Adipocyte (in vitro differentiated cells): ENCODE results near the gene PCDH8.

Source experiments
- DNase-seq: peaks from one replicate; pipeline ENCODE4 v3.0.0-alpha.2; 2015; ENCODE audit warnings: low read depth
- H3K27me3 ChIP-seq: replicated peaks from 2 replicates; pipeline ENCODE4 v1.7.0; 2013; ENCODE audit warnings: mild to moderate bottlenecking, low read length, moderate library complexity; ENCODE audit not compliant: control insufficient read depth, insufficient read depth
- H3K36me3 ChIP-seq: 2 replicates; pipeline ENCODE4 v1.7.0; 2013; ENCODE audit warnings: low read length, mild to moderate bottlenecking, moderate library complexity; ENCODE audit not compliant: control insufficient read depth, insufficient read depth, severe bottlenecking
- H3K4me1 ChIP-seq: 2 replicates; pipeline ENCODE4 v1.7.0; 2013; ENCODE audit warnings: mild to moderate bottlenecking, low read length, moderate library complexity; ENCODE audit not compliant: control insufficient read depth, insufficient read depth
- H3K4me3 ChIP-seq: 2 replicates; pipeline ENCODE4 v1.7.0; 2013; ENCODE audit warnings: mild to moderate bottlenecking, low read length, moderate library complexity
- H3K9ac ChIP-seq: 2 replicates; pipeline ENCODE4 v1.7.0; 2013; ENCODE audit warnings: mild to moderate bottlenecking, low read length, moderate library complexity
- H3K9me3 ChIP-seq: 2 replicates; pipeline ENCODE4 v1.7.0; 2013; ENCODE audit warnings: mild to moderate bottlenecking, low read length, moderate library complexity; ENCODE audit not compliant: control insufficient read depth

Gene PCDH8

GRCh38 chr13:52848455-52849195, at the start of gene PCDH8:
PCDH8 (minus strand) TSS chr13:52848640; CDS start chr13:52848436, 204 bp downstream.
- Histone ChIP-seq H3K27me3 (peaks cover 56% of the 10 kb centered on the region), H3K9me3 (peaks cover 4% of the 10 kb centered on the region), H3K4me3 (no peak within 1 kb of the TSS), H3K4me1 (peaks cover 8% of the 10 kb centered on the region), H3K9ac (no peak within 1 kb of the TSS), H3K36me3 (no peaks in the 10 kb centered on the region)
- no peak for DNase-seq

DNA sequence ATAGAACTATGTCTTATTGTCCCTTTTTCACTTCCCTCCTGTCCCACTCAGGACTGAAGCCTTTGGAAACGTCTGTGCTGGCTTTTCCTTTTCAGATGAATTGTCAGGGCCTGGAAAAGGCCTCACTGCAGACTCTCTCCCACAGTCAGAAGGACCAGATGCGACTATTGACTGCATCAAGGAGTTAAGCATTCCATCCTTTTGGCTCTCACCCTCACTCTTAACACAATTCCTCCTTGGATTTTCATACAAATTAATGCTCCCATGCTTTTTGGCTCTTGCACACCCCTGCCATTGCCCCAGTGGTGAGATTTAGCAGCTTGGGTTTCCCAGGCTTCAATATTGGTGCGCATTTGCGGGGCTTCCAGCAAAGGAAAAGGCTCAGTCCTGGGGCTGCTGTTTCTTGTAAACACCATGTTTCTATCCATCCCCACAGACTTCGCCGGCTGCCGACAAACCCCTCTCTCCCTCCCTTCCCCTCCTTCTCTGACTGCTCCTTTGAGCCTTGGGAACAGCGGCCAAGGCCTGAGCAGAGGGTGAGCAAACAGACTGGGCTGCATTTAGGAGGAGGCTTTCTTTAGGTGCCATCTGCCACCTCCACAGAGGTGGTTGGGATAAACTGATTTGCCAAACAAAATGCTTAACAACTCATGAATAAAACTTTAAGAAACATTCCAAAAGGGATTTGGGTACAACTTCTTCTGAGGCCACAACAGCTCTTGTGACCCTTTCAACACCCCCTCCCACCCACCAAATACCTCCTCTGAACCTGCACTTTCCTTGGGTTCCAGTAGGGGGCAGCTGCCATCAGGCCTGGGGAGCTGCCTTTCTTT, 48.6 kb upstream of the PCDH8 start:
- no peak for DNase-seq
- Histone ChIP-seq H3K4me1 (no peaks in the 10 kb centered on the region), H3K9me3 (no peaks in the 10 kb centered on the region), H3K27me3 (no peaks in the 10 kb centered on the region), H3K36me3 (no peaks in the 10 kb centered on the region), H3K9ac (no peak overlapping the region), H3K4me3 (no peak overlapping the region)

GRCh38 chr13:52894413-52894812, 46.0 kb upstream of the PCDH8 start:
- DNase-seq: no peak
- no peak overlapping the region for H3K4me3 ChIP-seq
- no peaks in the 10 kb centered on the region for H3K9me3 ChIP-seq
- peaks cover 5% of the 10 kb centered on the region for H3K27me3 ChIP-seq
- H3K4me1 ChIP-seq: no peaks in the 10 kb centered on the region
- H3K9ac ChIP-seq: no peak overlapping the region
- H3K36me3 ChIP-seq: no peaks in the 10 kb centered on the region

DNA sequence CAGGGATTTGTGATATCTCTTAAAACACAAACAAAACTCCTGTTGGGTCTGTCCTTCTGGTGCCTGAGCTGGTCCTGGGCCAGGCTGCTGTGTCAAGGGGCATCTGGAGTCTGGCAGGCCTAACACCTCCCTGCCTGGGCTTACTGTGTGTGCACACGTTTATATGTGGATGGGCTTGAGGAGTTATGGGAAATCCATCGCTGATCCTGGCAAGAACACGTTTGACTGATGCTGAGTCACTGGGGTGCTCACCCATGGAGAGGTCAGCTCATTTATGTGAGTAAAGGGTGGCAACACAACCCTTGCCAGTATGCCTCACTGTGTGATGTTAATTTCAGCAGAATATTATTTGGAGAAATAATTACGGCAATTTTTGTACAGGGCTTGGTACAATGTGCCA, 44.5 kb upstream of the PCDH8 start:
- no peak for DNase-seq
- Histone ChIP-seq H3K36me3 (no peaks in the 10 kb centered on the region), H3K4me3 (no peak overlapping the region), H3K9ac (no peak overlapping the region), H3K4me1 (no peaks in the 10 kb centered on the region), H3K9me3 (no peaks in the 10 kb centered on the region), H3K27me3 (peaks cover 5% of the 10 kb centered on the region)

DNA sequence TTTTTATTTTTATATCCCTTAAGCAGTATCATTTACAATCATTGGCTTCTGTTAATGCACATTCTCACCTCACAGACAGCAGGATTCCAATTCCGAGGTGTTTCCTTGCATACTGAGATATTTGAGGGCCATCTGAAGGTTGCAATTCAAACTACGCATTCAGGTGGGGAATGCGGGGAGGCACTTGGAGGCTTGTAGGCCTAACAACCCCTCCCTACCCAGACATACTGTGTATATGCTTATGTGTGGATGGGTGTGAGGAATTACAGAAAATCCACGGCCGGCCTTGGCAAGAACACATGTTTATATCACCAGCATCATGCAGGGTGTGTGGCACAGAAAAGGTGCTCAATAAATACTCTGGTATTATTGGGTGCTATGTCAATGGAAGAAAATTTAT, 43.3 kb upstream of the PCDH8 start:
- DNase-seq: no peak
- Histone ChIP-seq H3K27me3 (peaks cover 5% of the 10 kb centered on the region), H3K9me3 (no peaks in the 10 kb centered on the region), H3K9ac (no peak overlapping the region), H3K4me1 (no peaks in the 10 kb centered on the region), H3K4me3 (no peak overlapping the region), H3K36me3 (no peaks in the 10 kb centered on the region)

- no peaks in the 10 kb centered on the region for H3K9me3 ChIP-seq
- no peaks in the 10 kb centered on the region for H3K4me1 ChIP-seq
- H3K36me3 ChIP-seq: no peaks in the 10 kb centered on the region
- no peak for DNase-seq
- no peak overlapping the region for H3K4me3 ChIP-seq
- H3K9ac ChIP-seq: no peak overlapping the region
- H3K27me3 ChIP-seq: peaks cover 8% of the 10 kb centered on the region
Measured at GRCh38 chr13:52887165-52887564, 38.7 kb upstream of the PCDH8 start.

DNA sequence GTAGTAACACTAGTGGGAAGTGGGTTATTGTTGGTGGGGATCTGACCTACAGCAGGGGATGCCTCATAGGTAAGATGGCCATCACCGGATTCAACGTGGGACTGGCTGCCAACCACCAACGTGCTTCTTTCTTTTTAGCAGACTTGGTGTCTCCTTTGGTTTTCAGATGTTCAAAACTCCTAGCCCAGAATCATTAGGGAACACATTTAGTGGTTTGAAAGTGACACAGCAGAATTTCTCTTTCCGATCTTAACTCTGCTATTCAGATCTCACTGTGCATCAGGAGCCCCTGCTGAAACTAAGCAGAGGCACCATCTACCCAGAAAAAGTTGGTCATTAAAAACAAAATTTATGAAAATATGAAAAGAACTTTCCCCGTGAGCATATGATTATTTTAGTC, 36.7 kb upstream of the PCDH8 start:
- H3K27me3 ChIP-seq: peaks cover 2% of the 10 kb centered on the region
- no peak overlapping the region for H3K9ac ChIP-seq
- H3K4me1 ChIP-seq: no peaks in the 10 kb centered on the region
- no peaks in the 10 kb centered on the region for H3K9me3 ChIP-seq
- no peak for DNase-seq
- no peak overlapping the region for H3K4me3 ChIP-seq
- H3K36me3 ChIP-seq: no peaks in the 10 kb centered on the region

DNA sequence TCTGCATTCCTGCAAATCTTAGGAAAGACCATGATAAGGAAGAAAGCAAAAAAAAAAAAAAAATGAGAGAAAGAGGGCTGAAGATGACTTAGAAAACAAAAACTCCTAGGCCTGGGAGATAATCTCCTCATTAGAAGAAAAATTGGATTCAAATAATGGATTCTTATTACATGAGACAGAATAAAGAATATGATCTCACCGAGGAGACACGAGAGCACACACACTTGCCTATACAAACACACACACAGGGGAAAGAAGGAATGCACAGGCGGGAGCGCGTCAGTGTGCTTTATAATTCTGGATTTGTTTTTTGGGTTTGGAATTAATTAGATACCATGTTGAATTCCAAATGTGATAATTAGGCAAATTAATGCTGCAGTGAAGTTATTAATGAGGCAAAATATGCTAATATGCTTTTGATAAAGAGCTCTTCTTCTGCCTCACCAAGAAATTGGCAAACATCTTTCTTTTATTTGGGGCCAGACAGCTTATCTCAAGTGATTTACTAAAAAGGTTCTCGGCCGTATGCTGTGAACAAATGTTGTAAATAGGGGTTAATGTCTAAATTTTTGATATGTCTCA, 36.1 kb upstream of the PCDH8 start:
- Histone ChIP-seq H3K27me3 (peaks cover 2% of the 10 kb centered on the region), H3K9ac (no peak overlapping the region), H3K9me3 (no peaks in the 10 kb centered on the region), H3K36me3 (no peaks in the 10 kb centered on the region), H3K4me3 (no peak overlapping the region), H3K4me1 (no peaks in the 10 kb centered on the region)
- DNase-seq: no peak

- Histone ChIP-seq H3K4me3 (no peak overlapping the region), H3K9ac (no peak overlapping the region), H3K4me1 (no peaks in the 10 kb centered on the region), H3K9me3 (no peaks in the 10 kb centered on the region), H3K36me3 (no peaks in the 10 kb centered on the region), H3K27me3 (peaks cover 2% of the 10 kb centered on the region)
- no peak for DNase-seq
Measured at GRCh38 chr13:52882785-52883184, 34.3 kb upstream of the PCDH8 start.

- H3K36me3 ChIP-seq: no peaks in the 10 kb centered on the region
- no peaks in the 10 kb centered on the region for H3K4me1 ChIP-seq
- no peak overlapping the region for H3K4me3 ChIP-seq
- H3K9me3 ChIP-seq: peaks cover 2% of the 10 kb centered on the region
- no peaks in the 10 kb centered on the region for H3K27me3 ChIP-seq
- DNase-seq: no peak
- H3K9ac ChIP-seq: no peak overlapping the region
Measured at GRCh38 chr13:52879950-52880741, 31.7 kb upstream of the PCDH8 start.

- no peak for DNase-seq
- no peak overlapping the region for H3K4me3 ChIP-seq
- H3K4me1 ChIP-seq: no peaks in the 10 kb centered on the region
- peaks cover 11% of the 10 kb centered on the region for H3K9me3 ChIP-seq
- no peaks in the 10 kb centered on the region for H3K36me3 ChIP-seq
- H3K27me3 ChIP-seq: no peaks in the 10 kb centered on the region
- H3K9ac ChIP-seq: no peak overlapping the region
Measured at GRCh38 chr13:52878831-52879230, 30.4 kb upstream of the PCDH8 start.
